Measurements from ENCODE around the gene MFSD2A.

DNA sequence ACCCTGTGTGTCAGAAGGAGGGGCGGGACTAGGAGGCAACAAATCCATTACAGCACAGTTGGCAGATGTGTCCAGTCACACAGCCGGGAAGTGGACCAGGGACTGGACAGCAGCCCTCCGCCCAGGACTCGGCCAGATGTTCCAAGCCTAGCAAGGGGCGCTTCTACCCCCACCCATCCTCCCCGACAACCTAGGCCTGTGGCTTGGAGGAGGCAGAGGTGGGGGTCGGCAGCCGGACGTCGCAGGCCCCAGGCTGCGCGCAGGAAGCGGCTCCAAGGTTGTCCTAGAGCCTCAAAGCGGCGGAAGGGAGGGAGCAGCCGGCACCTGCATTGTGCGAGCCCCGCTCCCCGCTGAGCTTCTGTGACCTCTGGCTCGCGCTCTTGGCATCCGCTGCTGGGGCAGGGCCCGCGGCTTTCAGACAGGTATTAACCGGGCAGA, 32.7 kb upstream of the MFSD2A start:
- TF ChIP-seq, protein P1, sequence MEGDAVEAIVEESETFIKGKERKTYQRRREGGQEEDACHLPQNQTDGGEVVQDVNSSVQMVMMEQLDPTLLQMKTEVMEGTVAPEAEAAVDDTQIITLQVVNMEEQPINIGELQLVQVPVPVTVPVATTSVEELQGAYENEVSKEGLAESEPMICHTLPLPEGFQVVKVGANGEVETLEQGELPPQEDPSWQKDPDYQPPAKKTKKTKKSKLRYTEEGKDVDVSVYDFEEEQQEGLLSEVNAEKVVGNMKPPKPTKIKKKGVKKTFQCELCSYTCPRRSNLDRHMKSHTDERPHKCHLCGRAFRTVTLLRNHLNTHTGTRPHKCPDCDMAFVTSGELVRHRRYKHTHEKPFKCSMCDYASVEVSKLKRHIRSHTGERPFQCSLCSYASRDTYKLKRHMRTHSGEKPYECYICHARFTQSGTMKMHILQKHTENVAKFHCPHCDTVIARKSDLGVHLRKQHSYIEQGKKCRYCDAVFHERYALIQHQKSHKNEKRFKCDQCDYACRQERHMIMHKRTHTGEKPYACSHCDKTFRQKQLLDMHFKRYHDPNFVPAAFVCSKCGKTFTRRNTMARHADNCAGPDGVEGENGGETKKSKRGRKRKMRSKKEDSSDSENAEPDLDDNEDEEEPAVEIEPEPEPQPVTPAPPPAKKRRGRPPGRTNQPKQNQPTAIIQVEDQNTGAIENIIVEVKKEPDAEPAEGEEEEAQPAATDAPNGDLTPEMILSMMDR (IDR thresholded peaks at IDR 0.05): no peak
- TF ChIP-seq EZH2 (IDR thresholded peaks at IDR 0.05): peak; percentile 31
